DMS153 treated with DMSO at 0.1 percent for 48 hours (cell line): Measurements from ENCODE around the gene SRD5A2.

Experiments
- DNase-seq: peaks from one replicate; lab custom pipeline; 2025; ENCODE audit not compliant: unreplicated experiment; lab: John Stamatoyannopoulos, UW

SRD5A2 gene

GRCh38 chr2:31474296-31474695 is 106.4 kb downstream of the SRD5A2 start:
- DNase-seq, result no peak
